Uterus (tissue), 2 donors: ENCODE data around the gene RSPH1.

Source experiments
- POLR2A ChIP-seq, 2 donors: fragments of 450-650 bp; IDR thresholded peaks; one replicate each; pipeline ENCODE4 v1.6.1; 2016; ENCODE audit warnings: antibody characterized with exemption in 2 of 2, mild to moderate bottlenecking in 1 of 2, moderate library complexity in 1 of 2
- TF ChIP-seq, protein P1 (sequence below), 4 experiments: fragments of 200-600 bp in 2 of 4; fragments of 450-650 bp in 2 of 4; sonication (generic) in 2 of 4; IDR thresholded peaks; one replicate each; pipeline ENCODE4 v1.5.1; 2016 to 2019; ENCODE audit warnings: antibody characterized with exemption in 4 of 4, mild to moderate bottlenecking in 2 of 4, moderate library complexity in 1 of 4

DNA sequence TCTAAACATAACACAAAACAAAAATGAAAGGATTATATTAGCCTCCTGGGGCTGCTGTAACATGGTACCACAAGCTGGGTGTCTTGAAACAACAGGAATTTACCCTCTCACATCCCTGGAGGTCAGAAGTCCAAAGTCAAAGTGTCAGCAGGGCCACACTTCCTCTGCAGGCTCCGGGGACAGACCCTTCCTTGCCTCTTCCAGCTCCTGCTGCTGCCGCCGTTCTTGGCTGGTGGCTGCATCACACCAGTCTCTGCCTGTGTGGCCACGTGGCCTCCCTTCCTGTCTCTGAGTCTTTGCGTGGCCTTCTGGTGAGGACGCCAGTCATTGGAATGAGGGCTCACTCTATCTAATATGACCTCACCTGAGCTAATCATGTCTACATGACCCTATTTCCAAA lies 25.8 kb upstream of the RSPH1 start:
- TF ChIP-seq, protein P1, sequence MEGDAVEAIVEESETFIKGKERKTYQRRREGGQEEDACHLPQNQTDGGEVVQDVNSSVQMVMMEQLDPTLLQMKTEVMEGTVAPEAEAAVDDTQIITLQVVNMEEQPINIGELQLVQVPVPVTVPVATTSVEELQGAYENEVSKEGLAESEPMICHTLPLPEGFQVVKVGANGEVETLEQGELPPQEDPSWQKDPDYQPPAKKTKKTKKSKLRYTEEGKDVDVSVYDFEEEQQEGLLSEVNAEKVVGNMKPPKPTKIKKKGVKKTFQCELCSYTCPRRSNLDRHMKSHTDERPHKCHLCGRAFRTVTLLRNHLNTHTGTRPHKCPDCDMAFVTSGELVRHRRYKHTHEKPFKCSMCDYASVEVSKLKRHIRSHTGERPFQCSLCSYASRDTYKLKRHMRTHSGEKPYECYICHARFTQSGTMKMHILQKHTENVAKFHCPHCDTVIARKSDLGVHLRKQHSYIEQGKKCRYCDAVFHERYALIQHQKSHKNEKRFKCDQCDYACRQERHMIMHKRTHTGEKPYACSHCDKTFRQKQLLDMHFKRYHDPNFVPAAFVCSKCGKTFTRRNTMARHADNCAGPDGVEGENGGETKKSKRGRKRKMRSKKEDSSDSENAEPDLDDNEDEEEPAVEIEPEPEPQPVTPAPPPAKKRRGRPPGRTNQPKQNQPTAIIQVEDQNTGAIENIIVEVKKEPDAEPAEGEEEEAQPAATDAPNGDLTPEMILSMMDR (IDR thresholded peaks at IDR 0.05), result no peak
- TF ChIP-seq POLR2A (IDR thresholded peaks at IDR 0.05), result no peak
